ENCODE data around the gene ATRN.
"Not testable (repeated sequence)": the region's sequence is repeated elsewhere in the genome, so short reads cannot be mapped to it uniquely, and the experiment has no call there.

ATRN gene

DNA sequence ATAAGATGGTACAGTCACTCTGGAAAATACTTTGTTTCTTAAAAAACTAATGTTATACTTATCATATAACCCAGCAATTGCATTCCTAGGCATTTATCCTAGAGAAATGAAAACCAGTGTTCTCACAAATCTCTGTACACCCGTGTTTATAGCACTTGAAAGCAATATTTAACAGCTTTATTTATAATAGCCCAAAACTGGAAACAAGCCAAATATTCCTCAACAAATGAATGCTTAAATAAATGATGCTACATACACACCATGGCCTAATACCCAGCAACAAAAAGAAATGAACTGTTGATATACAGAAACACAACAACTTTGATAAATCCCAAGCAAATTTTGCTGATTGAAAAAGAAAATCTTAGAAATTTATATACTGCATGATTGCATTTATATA lies 141.1 kb downstream of the ATRN start:
- in situ Hi-C loops (cut with MboI; ENCODE audit: low pct_unique_long_range_greater_than_20kb, low sequenced_read_pairs): no loop called here
- no peak for DNase-seq

DNA sequence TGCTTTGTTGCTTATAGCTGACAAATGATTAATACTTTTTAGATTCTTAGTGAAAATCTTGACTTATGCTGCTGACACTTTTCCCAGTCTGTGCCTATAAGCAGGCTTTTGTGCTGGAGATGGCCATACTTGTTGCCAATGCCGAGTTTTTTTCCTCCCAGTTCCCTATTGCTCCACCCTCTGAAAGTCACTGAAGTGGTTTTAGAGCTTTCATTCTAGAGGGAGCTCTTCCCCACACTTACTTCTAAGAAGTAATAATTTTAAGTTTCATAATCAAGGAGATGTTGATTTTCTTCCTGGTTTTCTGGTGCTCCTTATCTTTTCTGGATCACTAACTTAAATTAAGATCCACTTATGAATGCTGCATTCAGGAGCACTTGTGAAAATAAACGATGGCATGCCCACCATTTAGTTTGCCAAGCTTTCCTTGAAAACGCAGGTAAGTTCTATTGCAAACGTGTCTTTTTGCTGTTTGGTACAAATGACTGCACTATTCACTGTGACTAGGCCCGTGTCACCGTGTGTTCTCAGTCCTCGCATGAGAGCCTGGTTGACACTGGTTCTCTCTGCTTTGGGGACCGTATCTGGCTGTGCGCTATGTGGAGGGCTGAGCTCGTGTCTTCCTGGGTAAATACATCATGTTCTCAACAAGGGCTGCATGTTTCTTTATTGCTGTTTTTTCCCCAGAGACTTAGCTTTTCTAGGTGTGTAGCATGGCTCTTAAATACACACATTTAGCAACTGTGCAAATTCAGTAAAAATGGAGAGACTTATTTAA lies 142.2 kb downstream of the ATRN start:
- no peak for DNase-seq
- in situ Hi-C loops (cut with MboI; ENCODE audit: low pct_unique_long_range_greater_than_20kb, low sequenced_read_pairs): no loop called here

DNA sequence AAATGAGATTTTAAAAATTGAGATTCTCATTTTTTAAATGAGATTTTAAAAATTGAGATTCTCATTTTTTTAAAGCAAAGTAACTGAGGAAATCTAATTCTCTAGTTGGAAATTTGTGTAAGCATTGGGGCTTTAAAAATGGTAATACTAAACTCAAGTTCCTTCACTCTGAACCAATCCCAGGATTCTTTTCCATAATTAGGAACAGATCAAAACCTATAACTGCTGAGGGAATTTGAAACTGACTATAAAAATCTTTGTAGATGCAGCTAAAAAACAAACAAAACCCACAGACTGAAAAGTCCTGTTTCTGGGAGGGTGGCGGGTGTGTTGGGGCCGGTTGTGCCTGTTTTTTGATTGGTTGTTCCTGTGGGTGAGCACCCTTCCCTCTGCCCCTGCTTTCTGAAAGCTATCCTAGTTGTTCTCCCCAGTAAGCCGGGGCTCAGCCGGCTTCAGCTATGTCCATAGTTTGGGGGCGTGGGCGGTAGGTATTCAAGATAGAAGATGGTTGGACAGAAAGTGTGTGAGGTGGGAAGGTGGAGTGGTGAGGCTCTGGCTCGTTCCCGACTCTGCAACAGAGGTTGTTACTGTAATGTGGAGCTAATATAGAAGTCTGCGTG lies 143.1 kb downstream of the ATRN start:
- in situ Hi-C loops (cut with MboI; ENCODE audit: low pct_unique_long_range_greater_than_20kb, low sequenced_read_pairs): no loop called here
- DNase-seq: no peak

DNA sequence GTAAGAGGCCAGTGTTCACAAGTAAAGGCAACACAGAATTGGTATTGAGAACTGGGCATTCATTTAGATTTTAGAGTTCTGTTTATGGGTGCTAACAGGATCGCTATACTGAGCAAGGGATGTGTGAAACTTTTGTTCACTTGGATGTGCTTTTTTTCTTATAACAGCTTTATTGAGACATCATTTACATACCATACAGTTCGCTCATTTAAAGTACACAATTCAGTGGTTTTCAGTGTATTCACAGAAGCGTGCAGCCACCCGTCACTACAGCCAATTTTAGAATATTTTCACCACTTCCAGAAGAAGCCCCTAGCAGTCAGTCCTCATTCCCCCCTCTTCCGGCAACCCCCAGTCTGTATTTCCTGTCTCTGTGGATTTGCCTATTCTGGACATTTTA lies 143.6 kb downstream of the ATRN start:
- in situ Hi-C loops (cut with MboI; ENCODE audit: low pct_unique_long_range_greater_than_20kb, low sequenced_read_pairs): no loop called here
- DNase-seq: no peak

DNA sequence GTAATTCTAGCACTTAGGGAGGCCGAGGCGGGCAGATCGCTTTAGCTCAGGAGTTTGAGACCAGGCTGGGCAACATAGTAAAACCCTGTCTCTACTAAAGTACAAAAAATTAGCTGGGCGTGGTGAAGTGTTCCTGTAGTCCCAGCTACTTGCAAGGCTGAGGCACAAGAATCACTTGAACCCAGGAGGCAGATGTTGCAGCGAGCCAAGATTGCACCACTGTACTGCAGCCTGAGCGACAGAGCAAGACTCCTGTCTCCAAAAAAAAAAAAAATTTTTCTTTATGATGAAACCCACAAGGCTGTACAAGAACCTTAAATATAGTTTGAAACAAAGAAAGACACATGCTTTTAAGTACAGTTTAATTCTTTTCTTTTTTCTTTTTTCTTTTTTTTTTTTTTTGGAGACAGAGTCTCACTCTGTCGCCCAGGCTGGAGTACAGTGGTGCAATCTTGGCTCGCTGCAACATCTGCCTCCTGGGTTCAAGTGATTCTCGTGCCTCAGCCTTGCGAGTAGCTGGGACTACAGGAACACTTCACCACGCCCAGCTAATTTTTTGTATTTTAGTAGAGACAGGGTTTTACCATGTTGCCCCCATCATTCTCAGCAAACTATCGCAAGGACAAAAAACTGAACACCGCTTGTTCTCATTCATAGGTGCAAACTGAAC lies 144.5 kb downstream of the ATRN start:
- in situ Hi-C loops (cut with MboI; ENCODE audit: low pct_unique_long_range_greater_than_20kb, low sequenced_read_pairs); DNase-seq: not testable (repeated sequence)

DNA sequence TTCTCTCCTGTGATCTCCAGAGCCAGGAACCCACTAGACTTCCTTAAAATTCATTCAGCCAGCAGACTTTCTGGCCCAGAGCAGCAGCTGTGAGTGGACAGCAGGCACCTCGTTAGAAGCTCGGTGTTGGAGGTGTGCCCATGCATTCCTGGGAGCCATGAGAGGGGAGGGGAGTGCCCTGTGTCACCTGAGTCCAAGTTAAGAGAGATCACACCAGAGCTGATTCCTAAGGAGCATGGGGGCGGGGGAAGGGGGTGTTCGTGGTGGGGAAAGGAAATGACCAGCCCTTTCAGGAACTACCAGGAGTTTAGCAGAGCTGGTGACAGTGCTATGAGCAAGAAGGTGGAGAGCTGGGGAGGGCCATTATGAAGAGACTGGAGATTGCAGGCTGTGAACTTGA lies 145.4 kb downstream of the ATRN start:
- DNase-seq: no peak
- in situ Hi-C loops (cut with MboI; ENCODE audit: low pct_unique_long_range_greater_than_20kb, low sequenced_read_pairs): no loop called here

DNA sequence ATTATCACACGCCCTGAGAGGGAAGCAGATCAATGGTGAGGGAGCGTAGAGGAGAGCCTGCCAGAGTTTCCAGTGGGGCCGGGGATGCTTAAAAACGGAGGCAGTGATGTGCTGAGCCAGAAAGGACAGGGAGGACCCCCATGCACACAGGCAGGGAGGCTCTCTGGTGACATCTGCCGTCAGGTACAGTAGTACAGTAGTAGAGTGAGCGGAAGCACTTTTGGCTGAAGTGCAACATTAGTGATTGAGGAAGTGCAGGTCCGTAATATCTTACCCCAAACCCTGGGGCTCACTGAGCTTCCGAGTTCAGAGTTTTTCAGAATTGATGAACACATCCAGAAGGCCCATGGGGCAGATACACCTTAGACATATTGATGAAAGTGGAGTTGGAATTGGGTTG lies 150.3 kb downstream of the ATRN start:
- in situ Hi-C loops (cut with MboI; ENCODE audit: low pct_unique_long_range_greater_than_20kb, low sequenced_read_pairs): no loop called here
- DNase-seq: no peak

DNA sequence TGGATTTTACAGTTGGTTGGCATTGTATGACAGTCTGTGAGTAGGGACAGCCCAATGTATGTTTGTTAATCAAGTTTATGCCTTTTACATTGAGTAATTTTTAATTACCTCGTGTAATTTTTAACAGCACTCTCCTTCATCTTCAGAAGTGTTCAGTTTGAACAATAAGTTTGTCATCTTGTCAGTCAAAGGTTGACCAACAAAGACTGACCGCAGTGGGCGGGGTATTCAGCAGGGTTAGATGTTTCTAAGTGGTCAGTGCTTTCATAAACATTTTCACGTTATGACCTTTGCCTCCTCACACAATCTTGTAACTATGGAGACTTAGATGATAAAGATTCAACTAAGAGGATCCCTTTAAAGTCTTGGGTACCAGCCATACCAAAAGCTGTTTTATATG lies 151.6 kb downstream of the ATRN start:
- no peak for DNase-seq
- in situ Hi-C loops (cut with MboI; ENCODE audit: low pct_unique_long_range_greater_than_20kb, low sequenced_read_pairs): no loop called here

DNA sequence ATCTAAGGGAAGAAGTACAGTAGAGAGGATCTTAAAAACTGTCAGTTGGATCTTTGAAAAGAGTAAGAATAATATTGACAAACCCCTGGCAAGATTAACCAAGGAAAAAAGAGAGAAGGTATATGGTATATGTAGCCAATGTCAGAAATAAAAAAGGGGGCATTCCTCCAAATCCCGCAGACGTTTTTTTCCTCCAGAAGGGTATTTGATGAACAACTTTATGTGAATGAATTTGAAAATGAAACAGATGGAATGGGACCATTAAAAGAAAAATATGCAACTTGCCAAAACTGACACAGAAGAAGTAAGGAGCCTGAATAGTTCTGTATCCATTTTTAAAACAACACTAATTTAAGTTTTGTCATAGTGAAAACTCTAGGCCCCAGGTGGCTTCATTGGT lies 156.7 kb downstream of the ATRN start:
- no peak for DNase-seq
- in situ Hi-C loops (cut with MboI; ENCODE audit: low pct_unique_long_range_greater_than_20kb, low sequenced_read_pairs): no loop called here

DNA sequence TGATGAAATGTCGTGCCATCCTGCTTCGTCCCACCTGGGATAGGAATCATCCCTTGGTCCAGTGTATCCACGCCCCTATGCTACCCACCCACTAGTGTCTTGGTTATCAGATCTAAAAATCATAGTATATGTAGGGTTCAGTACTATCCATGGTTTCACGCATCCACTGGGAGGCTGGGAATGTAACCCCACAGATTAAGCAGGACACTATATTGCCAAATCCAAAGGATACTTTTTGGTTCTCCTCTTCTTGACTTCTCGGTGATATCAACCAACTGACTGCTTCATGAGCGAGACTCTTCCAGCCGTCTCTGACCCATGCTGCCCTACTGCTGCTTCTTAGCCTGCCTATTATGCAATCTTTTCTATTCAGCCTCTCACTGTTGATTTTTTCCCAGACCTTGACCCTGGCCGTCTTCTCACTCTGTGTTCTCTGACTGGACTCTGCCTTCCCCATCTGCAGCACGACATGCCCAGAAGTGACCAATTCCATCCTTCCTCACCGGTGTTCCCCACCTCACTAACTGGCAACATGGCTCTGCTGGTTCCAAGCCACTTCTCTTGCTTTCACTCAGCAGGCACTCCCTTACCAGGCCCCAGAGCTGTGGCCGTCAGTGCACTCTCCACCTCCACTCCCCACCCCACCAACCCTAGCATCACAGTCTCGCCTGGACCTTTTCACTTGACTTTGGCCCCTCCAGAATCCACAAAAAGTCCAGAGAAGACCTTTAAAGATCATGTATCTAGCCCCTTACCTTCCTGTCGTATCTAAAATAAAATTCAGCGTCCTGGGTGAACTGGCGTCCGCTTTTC lies 157.9 kb downstream of the ATRN start:
- in situ Hi-C loops (cut with MboI; ENCODE audit: low pct_unique_long_range_greater_than_20kb, low sequenced_read_pairs): no loop called here

DNA sequence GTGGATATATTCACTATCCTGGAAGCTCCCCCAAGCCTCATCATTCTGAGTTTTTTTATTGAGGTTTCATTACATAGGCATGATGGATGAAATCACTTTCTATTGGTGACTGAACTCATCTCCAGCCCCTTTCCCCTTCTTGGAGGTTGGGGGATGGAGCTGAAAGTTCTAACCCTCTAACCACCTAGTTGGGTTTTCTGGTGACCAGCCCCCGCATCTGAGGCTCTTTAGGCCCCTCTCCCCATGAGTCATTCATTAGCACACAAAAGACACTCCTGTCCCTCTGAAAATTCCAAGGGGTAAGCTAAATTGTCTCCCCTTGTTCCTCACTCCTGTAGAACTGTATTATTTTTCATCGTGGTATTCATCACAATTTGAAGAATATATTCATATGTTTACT lies 159.1 kb downstream of the ATRN start:
- DNase-seq: no peak
- in situ Hi-C loops (cut with MboI; ENCODE audit: low pct_unique_long_range_greater_than_20kb, low sequenced_read_pairs): no loop called here

More for the DNA sequence above, 157.9 kb downstream of the ATRN start:
- DNase-seq: no peak

DNA sequence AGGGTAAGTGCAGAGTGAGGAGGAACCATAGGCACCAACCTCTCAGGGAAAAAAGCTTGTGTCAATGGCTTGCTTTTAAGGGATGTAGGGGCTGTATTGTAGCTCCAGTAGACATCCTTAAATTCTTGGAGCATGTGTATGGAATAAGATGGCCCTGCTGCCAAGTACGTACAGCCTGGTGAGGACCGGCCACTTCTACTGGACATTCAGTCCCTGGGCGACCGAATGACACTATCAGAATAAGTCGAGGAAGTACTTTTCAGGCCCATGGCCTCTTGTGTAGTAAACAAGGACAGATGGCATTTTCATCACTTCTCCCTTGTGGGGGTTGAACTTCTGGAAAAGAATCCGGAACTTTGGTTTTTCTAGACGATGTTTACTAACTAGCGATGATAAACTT lies 159.6 kb downstream of the ATRN start:
- DNase-seq: no peak
- in situ Hi-C loops (cut with MboI; ENCODE audit: low pct_unique_long_range_greater_than_20kb, low sequenced_read_pairs): no loop called here

DNA sequence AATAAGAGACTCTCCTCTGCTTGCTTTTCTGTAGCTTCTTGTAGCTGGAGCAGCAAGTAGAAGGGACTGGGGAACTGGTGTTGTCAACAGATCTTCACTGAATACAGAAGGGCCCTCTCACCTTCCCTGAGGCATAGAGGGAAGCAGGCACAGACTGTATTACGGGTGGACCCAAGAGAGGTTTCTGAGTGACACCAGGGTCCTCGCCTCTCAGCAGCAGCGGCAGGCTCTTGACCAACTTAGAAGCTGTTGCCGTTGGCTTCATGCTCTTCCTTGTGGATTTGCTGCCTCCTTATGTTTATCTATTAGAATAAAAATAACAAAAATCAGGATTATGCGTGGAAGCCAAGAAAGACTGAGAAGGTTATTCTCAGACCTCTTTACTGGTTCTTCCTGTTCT lies 160.7 kb downstream of the ATRN start:
- in situ Hi-C loops (cut with MboI; ENCODE audit: low pct_unique_long_range_greater_than_20kb, low sequenced_read_pairs): no loop called here
- DNase-seq: no peak

DNA sequence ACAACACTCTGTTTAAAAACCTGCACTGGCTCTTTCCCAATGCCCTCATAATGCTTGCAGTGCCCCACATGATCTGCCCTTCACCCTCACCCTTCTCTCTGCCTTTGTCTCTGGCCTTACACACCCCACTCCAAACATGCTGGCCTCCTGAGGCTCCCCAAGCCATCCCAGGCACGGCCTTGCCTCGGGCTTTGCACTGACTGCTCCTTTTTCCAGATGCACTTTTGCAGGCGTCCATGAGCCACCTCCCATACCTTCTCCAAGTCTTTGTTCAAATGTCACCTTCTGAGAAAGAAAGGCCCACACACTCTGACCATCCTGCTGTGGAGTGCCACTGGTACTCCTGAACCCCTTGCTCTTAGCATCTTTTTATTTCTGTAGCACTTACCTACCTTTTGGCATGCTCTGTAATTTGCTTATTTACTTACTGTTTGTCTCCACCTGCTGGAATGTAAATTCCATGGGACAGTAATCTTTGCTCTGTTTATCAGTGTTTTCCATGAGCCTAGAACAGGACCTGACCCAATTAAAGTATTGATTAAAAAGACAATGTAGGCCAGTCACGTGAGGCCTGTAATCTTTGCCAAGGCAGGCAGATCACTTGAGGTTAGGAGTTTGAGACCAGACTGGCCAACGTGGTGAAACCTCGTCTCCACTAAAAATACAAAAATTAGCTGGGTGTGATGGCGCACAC lies 161.6 kb downstream of the ATRN start:
- in situ Hi-C loops (cut with MboI; ENCODE audit: low pct_unique_long_range_greater_than_20kb, low sequenced_read_pairs): no loop called here
- no peak for DNase-seq

DNA sequence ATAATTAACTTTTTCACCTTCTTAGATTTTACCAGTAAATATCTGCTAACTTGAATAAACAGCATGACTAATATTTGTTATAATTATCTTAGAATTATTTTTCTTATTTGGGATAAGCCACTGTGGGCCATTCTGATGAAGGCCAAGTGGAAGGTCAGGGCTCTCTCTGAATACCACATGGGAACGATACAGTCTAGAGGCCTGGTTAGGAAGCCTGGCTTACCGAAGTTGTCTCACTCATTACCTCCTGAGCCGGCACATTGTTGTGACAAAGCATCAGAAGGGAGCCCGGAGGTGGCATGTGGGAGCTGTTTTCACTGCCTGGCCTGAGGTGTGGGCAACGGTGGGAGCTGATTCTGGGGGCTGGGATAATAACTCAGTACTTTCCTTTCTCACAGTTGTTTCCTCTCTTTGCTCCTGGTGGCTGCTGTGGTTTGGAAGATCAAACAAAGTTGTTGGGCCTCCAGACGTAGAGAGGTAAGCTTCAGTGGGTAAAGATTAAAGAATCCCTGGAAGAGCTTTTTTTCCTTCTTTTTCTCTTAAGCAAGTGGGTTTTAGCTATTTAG lies 163.2 kb downstream of the ATRN start:
- in situ Hi-C loops (cut with MboI; ENCODE audit: low pct_unique_long_range_greater_than_20kb, low sequenced_read_pairs): no loop called here
- DNase-seq: no peak

DNA sequence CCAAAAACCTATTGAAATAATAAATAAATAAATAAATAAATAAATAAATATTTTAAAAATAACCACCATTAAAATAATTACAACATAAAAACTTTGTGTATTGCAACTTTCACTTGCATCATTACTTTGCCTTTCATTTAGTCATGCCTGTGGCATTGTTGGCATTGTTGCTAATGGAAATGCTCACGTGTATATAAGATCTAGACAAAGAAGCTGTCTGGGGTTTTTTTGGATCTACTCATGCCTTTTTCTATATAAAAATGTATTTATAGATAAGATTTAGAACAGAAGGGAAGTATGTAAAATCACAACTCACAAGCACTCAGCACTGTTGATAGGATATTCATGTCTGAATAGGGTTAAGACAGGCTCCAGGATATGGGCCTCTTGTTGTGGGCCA lies 164.5 kb downstream of the ATRN start:
- no peak for DNase-seq
- in situ Hi-C loops (cut with MboI; ENCODE audit: low pct_unique_long_range_greater_than_20kb, low sequenced_read_pairs): no loop called here

DNA sequence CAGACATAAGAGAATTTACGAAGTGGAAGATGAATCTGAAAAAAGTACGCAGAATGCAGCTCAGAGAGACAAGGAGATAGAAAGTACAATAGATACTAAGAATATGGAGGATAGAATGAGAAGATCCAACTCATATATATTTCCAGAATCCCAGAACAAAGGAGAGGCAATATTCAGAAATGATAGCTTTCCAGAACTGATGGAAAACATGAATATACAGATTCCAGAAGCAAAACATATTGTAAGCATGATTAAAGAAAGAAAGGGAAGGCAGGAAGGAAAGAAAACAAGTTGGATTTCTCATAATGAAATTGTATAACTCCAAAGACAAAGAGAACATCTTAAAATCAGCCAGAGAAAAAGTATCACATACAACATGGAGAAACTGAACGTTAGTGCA lies 169.4 kb downstream of the ATRN start:
- DNase-seq: no peak
- in situ Hi-C loops (cut with MboI; ENCODE audit: low pct_unique_long_range_greater_than_20kb, low sequenced_read_pairs): no loop called here

DNA sequence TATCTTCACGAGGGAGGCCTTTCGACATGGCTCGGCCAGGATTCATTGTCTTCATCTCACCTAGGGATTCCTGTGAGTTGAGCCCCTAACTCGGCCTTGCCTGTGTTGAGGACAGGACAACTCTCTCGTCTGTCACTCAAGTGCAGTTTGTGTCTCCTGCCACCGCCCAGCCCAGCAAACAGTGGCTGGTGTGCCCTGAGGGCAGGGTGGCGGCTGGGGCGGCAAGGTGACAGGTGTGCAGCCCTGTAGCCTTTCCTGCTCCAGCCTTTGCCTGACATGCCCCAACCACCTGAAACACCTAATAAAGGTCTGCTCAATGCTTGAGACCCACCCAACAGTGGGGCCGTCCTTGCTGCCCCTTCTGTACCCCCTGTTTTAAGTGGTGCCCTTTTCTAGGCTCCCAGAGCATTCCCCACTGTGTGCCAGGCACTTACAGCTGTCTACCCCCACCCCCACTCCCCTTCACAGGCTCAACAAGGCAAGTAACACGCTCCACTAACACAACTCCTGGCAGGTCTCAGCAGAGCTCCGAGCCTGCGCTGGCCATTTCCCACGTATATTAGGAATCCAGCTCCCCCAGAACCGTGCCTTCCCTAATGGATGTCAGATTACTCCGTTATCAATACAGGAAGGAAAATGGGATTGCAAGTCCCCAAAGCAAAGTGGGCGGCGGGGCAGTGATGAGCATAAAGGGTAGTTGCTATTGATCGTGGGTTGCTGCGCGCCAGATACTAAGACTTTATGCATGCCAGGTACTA lies 174.7 kb downstream of the ATRN start:
- in situ Hi-C loops (cut with MboI; ENCODE audit: low pct_unique_long_range_greater_than_20kb, low sequenced_read_pairs): no loop called here
- no peak for DNase-seq
